ENCODE measurements around the gene TFEB. TPM values are rescaled to one million over a fixed set of nuclear protein-coding genes. Genes with fewer than 3 reads are reported as not detected.

Gene TFEB
- total and polyA plus RNA-seq, 10 of the 15 experiments (the other 5 are each of a cell fraction or from before 2014, with no cell fraction given): 0.84 to 108 (median 60.8) TPM

- TF ChIP-seq ZNF687 (IDR thresholded peaks at IDR 0.05) (no peak), E2F4 (IDR thresholded peaks at IDR 0.05; ENCODE audit: low read depth, low read length) (no peak), IKZF2 (IDR thresholded peaks at IDR 0.05) (no peak), ELK1 (IDR thresholded peaks at IDR 0.05; ENCODE audit: low read depth, low read length) (no peak), ATF3 (IDR thresholded peaks at IDR 0.05; ENCODE audit: borderline replicate concordance, extremely low read depth, low read depth, low read length) (no peak), HCFC1 (IDR thresholded peaks at IDR 0.05; ENCODE audit: low read length) (no peak), MYC (IDR thresholded peaks at IDR 0.05; ENCODE audit: insufficient read depth, insufficient read length, insufficient replicate concordance, low read length, severe bottlenecking) (no peak), KDM1A (IDR thresholded peaks at IDR 0.05; ENCODE audit: borderline replicate concordance) (no peak), ZBTB40 (IDR thresholded peaks at IDR 0.05; ENCODE audit: borderline replicate concordance) (no peak), GABPA (IDR thresholded peaks at IDR 0.05; ENCODE audit: low read depth) (no peak), USF2 (IDR thresholded peaks at IDR 0.05; ENCODE audit: borderline replicate concordance, low read depth, low read length) (no peak), CBX3 (IDR thresholded peaks at IDR 0.05; ENCODE audit: borderline replicate concordance, low read depth) (no peak), ZNF622 (IDR thresholded peaks at IDR 0.05) (no peak), NR2C1 (IDR thresholded peaks at IDR 0.05) (no peak), CREM (IDR thresholded peaks at IDR 0.05; ENCODE audit: low read depth) (peak; percentile 23; the same call in 1 of the 2 replicates), POLR2AphosphoS2 (IDR thresholded peaks at IDR 0.05; ENCODE audit: low read depth, low read length) (no peak), ZNF207 (IDR thresholded peaks at IDR 0.05; ENCODE audit: borderline replicate concordance) (no peak)
These were observed 51.7 kb downstream of the TFEB start (continued) for GRCh38 chr6:41683523-41684310.

All from GM12878 (cell line).